ENCODE results near the gene ERICH6B.

DNA sequence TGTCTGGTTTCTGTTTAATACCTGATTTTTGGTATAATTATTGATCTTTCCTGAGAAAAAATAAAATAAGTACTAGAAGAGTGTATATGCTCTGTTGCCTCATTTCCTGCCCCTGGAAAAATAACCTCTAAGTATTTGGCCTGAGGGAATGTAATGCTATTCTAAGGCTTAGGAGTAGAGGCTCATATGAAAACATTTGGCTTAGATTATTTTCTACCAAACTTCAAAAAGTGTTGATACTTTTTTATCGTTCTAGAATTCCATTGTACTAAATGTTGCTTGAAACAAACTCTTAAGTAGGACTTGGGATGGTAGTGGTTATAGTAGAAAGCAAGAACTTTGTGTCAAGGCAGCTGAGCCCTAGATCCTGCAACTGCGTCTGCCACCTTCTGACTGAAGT, 93.0 kb downstream of the ERICH6B start:
- TF ChIP-seq, protein P1, sequence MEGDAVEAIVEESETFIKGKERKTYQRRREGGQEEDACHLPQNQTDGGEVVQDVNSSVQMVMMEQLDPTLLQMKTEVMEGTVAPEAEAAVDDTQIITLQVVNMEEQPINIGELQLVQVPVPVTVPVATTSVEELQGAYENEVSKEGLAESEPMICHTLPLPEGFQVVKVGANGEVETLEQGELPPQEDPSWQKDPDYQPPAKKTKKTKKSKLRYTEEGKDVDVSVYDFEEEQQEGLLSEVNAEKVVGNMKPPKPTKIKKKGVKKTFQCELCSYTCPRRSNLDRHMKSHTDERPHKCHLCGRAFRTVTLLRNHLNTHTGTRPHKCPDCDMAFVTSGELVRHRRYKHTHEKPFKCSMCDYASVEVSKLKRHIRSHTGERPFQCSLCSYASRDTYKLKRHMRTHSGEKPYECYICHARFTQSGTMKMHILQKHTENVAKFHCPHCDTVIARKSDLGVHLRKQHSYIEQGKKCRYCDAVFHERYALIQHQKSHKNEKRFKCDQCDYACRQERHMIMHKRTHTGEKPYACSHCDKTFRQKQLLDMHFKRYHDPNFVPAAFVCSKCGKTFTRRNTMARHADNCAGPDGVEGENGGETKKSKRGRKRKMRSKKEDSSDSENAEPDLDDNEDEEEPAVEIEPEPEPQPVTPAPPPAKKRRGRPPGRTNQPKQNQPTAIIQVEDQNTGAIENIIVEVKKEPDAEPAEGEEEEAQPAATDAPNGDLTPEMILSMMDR (IDR thresholded peaks at IDR 0.05; ENCODE audit: control extremely low read depth in 1 of 3, insufficient read depth in 1 of 3, low read depth in 1 of 3, low read length in 3 of 3), result no peak
- no peak for TF ChIP-seq SP4 (IDR thresholded peaks at IDR 0.05; ENCODE audit: low read length)
- no peak for TF ChIP-seq CBX8 (IDR thresholded peaks at IDR 0.05; ENCODE audit: borderline replicate concordance, low read depth, low read length)
- TF ChIP-seq POLR2AphosphoS5 (IDR thresholded peaks at IDR 0.05; ENCODE audit: low read depth, low read length), result no peak
- TF ChIP-seq TEAD4 (IDR thresholded peaks at IDR 0.05; ENCODE audit: low read depth, low read length), result no peak
